CD4-positive, alpha-beta T cell treated with Interleukin-12 subunit alpha and Interleukin-12 subunit beta, for 1 hour (primary cell): ENCODE results near the gene PAFAH1B1.
A peak's percentile ranks its signal among the peaks of the same experiment; 100 is the strongest.
"Not testable (repeated sequence)": the region's sequence is repeated elsewhere in the genome, so short reads cannot be mapped to it uniquely, and the experiment has no call there.

ENCODE experiments used
- DNase-seq: peaks from one replicate; pipeline ENCODE4 v3.0.0-alpha.2; 2020

The PAFAH1B1 gene

DNA sequence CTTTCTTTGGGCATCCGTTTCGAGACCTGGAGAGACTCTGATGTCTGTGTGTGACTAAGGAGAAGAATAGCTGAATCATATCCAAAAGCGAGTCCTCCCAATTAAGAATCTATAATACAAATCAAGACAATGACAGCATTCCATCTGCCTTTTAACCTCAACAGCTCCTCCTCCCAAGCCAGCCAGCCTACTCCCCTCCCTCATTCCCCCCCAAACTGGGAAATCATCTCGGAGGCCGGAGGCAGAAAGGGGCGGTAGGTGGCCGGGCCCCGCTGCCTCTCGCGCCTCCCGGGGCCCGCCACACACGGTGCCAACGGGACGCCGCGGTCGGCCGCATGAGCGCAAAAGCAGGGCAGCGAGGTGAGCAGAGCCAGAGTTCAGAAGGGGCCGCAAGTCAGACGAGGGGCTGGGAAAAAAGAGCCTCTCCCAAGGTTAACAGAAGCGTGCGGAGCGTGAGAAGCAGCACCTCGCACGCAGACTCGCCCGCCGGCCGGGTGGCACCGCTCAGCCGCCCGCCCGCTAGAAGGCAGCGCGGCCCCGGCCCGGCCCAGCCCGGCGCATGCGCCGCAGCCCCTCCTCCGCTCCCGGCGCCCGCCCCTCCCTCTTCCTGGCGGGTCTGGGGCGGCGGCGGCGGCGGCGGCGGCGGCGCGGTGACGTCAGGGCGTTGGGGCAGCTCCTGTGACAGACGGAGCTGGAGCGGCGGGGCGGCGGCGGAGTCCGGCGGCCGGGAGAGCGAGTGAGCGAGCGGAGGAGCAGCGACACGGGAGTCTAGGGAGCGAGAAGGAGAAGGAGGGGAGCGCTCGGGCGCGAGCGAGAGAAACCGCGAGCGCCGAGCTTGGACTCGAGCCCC, at the start of gene PAFAH1B1:
Gene PAFAH1B1 (plus strand): TSS at position 684 of the 850 bp plus-strand sequence. CDS start 44,635 bp downstream, outside the sequence.
- peak; percentile 96 for DNase-seq

DNA sequence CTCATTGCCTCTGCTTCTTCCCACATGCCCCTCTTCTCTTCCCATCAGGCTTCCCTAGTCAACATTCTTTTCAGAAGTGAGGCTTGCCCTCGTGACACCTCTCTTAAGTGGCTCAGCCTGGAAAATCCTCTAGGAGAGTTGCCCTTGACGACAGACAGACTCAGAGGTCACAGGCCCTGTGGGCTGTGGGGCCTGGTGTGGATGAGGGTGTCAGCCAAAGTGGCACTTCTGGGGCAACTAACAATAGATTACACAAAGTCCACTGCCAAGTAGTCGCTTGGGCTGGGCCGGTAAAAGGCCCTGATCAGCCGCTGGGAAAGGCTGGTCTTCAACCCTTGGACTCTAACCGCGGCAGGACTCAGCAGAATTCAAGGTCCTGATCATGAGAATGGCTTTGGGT, 48.1 kb upstream of the PAFAH1B1 start:
- no peak for DNase-seq

DNA sequence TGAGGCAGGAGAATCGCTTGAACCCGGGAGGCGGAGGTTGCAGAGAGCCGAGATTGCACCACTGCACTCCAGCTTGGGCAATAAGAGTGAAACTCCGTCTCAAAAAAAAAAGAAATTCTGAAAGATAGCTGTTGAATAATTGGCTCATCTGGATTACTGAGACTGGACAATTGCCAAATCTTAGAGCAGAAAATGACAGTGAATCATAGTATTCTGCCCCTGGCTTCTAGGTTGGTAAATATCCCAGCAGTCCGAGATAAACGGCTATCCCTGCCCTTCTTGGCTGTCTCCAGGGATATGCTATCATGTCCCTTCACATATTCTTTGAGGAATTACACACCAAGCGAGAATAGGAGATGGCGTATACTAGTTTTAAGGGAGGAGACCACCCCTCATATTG, 46.3 kb upstream of the PAFAH1B1 start:
- no peak for DNase-seq

DNA sequence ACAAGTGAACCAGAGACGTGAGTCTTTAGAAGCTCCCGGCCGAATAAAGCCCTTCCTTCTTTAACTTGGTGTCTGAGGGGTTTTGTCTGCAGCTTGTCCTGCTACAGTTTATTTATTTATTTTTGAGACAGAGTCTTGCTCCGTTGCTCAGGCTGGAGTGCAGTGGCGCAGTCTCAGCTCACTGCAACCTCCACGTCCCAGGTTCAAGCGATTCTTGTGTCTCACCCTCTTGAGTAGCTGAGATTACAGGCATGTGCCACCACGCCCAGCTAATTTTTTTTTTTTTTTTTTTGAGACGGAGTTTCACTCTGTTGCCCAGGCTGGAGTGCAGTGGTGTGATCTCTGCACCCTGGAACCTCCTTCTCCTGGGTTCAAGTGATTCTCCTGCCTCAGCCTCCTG, 45.4 kb upstream of the PAFAH1B1 start:
- not testable (repeated sequence) for DNase-seq

DNA sequence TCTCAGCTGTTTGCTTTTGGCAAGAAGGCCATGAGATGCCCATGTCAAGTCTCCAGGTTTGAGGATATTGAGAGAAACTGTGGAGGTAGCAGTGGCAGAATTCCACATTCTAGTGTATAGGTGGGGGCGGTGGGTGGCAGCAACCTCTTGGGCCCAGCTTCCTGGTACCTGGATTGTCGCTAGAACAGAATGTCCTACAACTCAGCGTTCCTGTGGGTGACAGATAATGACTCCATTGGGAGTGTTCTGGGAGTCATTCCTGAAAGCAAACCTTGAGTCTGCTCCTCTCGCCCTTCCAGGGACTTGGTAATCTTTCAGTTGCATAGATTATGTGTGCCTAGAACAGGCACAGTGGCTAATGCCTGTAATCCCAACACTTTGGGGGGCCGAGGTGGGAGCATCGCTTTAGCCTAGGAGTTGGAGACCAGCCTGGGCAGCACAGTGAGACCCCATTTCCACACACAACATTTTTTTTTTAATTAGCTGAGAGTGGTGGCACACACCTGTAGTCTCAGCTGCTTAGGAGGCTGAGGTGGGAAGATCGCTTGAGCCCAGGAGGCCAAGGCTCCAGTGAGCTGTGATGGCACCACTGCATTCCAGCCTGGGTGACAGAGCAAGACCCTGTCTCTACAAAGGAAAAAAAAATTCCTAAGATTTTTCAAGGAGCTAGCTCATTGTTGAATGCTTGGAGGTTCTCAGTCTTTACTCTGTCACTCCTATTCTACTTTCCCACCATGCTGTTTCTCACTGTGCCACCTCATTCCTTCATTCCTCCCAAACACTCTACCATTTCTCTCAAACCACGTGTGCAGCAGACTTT, 43.9 kb upstream of the PAFAH1B1 start:
- DNase-seq: no peak

DNA sequence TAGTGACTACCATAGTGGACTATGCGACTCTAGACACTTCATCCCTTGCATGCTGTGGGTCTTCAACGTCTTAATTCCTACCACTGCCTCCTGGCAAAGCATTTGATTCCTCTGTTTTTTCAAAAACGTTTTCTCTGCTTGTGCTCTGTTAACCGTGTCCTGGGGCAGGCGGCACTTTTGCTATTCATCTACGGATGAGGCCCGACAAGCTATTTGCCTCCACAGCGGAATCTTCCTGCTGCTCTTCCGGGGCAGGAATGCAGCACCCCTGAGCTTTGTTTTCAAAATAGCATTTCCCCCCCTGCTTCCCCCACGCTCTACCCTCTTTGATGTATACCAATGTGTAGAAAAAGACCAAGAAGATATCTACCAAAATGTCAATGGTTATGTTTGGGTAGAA, 42.0 kb upstream of the PAFAH1B1 start:
- no peak for DNase-seq

DNA sequence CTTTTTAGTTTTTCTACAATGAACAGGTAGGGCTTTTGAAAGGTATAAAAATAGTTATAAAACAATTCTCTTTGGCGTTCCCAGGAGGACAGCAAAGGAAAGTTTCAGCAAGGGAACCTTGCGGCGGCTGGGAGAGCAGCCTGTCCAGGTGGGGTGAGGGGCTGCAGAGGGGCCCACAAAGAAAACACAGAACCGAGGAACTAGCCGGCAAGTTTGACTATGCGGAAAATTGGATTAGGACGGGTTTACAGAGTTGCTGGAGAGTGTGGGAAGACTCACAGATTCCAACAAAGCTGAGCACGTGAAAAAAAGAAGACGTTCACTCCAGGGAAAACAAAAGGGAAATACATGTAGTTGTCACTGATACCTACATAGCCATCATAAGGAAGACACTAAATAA, 41.5 kb upstream of the PAFAH1B1 start:
- DNase-seq: no peak

DNA sequence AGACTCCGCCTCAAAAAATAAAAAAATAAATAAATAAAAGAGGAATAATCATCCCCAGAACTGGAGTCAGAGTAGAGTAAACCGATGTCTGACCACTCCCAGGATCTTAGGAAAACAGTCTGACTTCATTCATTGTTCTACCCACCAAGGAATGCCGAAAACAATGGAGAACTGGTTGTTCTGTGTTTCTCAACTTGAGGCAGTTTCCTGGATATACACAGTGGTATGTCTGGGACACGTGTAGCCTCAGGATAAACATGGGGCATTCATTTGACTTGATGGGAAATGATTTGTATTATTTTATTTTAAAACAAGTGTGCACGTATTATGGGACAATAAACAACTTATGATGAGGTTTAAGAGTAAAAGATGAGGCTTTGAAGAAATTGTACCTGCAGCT, 32.8 kb upstream of the PAFAH1B1 start:
- no peak for DNase-seq

DNA sequence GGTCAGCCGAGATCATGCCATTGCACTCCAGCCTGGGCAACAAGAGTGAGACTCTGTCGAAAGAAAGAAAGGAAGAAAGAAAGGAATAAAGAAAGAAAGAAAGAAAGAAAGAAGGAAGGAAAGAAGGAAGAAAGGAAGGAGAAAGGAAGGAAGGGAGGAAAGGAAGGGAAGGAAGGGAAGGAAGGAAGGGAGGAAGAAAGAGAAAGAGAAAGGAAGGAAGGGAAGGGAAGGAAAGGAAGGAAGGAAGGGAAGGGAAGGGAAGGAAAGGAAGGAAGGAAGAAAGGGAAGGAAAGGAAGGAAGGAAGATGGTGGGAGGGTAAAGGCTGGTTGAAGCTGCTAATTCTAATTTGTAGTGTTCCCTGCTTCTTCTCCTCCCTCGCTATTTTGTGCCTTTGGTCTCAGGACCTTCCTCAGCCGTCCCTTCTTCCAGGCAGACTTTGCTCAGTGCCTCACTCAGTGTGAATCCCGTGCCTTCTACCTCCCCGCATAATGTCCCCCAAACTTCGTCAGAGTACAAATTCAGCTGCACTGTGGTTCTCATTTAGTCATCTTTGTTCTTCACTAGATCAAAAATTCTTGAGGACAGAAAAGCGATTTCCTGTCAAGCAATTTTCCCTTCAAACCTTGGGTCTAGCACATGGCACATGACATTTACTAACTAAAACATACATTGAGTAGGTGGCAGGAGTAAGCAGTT, 31.1 kb upstream of the PAFAH1B1 start:
- DNase-seq: no peak

DNA sequence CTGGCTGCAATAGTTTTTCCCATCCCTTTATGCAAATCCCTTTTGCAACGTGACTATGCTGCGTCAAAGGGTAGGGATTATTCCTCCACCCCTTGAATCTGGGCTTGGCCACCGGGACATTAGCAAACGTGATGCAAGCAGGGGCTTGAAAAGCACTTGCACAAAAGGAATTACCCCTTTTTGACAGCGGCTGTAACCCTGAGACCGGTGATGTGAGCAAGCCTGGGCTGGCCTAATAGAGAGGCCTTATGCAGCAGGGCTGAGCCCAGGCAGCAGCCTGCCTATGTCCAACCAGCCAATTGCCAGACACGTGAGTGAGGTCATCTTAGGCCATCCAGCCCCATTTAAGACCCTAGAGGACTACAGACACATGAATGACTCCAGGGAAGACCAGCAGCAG, 30.4 kb upstream of the PAFAH1B1 start:
- no peak for DNase-seq

DNA sequence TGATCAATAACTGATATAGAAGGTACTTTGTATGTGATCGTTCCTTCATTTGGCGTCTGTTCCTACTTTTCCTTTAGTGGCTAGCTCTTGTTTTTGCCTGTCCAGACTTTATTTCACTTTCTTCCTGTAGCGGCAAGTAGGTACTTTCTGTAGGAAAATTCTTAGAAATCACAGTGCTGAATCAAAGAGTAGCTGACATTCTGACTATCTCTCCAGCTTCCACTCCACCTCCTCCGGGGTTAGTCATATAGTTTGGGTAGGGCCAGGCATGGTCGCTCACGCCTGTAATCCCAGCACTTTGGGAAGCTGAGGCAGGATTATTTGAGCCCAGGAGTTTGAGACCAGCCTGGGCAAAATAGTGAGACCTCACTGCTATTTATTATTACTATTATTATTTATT, 29.9 kb upstream of the PAFAH1B1 start:
- DNase-seq: no peak

DNA sequence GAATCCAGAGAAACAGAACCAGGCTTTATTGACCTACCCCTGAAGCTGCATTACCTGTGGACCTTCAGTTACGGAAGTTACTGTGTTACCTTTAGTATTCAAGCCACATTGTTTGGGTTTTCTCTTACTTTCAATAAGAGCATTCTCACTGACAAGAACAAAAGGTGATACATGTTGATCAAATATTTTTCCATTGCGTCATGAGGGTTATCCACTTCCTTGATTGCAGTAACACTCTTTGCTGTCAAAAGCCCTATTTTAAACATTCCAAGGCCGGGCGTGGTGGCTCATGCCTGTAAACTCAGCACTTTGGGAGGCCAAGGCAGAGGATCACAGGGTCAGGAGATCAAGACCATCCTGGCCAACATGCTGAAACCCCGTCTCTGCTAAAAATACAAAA, 28.6 kb upstream of the PAFAH1B1 start:
- DNase-seq: no peak

DNA sequence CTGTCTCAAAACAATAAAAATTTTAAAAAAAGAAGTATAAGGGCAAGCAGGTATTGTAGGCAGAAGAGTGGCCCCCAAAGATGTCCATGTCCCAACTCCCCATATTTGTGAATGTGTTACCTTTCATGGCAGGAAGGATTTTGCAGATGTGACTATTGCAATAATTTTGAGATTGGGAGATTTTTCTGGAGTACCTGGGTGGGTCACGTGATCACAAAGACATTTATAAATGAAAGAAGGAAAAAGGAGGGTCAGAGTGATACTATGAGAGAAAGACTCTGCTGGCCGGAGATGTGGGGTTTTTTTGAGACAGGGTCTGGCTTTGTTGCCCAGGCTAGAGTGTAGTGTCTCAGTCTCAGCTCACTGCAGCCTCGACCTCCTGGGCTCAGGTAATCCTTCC, 27.4 kb upstream of the PAFAH1B1 start:
- no peak for DNase-seq

DNA sequence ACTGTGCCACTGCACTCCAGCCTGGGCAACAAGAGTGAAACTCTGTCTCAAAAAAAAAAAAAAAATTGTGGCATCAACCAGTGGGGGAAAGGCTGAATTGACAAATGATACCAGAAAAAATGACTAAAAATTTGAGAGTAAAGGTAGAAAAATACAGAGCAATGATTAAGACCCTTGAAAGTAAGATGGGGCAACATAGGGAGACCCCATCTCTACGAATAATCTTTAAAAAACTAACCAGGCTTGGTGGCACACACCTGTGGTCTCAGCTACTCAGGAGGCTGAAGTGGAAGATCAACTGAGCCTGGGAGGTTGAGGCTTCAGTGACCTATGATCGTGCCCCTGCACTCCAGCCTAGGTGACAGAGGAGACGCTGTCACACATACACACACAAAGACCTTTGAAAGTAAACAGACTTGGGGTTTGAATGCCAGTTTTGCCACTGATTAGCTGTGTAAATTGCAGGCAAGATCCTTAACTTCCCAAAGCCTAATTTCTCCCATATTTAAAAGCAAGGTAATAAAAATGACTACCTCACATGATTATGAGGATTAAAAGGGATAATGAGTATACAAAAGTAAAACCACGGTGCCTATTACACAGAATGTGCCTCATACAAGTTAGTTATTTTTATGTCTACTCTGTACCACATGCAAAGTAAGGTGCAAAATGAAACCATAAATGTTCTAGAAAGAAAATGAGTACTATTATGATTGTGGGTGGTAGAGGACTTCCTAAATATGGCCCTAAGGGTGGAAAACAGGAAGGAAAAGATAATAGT, 21.7 kb upstream of the PAFAH1B1 start:
- DNase-seq: no peak

DNA sequence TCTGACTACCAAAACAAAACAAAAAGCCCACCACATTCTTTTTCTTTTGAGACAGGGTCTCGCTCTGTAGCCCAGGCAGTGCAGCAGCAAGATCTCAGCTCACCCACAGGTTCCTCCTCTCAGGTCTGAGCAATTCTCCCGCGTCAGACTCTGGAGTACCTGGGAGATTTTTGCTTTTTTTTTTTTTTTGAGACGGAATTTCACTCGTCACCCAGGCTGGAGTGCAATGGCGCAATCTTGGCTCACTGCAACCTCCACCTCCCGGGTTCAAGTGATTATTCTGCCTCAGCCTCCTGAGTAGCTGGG, 21.2 kb upstream of the PAFAH1B1 start:
- not testable (repeated sequence) for DNase-seq

DNA sequence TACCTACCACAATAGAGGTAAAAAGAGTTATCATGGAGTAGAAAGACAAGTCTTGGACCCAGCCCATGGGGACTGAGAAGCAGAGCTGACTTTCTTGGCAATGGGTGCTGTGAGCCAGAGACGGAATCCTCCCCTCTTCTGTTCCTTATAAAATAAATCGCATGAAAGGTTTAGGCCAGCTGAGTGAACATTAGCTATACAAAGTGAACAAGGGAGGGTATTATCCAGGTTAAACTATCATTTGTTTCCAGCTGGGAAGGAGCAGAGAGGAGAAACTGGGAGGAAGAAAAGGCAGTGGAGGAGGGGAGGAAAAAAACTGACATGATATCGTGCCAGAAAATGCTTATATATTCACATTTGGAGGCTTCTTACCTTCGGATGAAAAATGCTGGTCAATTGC, 13.3 kb upstream of the PAFAH1B1 start:
- no peak for DNase-seq

DNA sequence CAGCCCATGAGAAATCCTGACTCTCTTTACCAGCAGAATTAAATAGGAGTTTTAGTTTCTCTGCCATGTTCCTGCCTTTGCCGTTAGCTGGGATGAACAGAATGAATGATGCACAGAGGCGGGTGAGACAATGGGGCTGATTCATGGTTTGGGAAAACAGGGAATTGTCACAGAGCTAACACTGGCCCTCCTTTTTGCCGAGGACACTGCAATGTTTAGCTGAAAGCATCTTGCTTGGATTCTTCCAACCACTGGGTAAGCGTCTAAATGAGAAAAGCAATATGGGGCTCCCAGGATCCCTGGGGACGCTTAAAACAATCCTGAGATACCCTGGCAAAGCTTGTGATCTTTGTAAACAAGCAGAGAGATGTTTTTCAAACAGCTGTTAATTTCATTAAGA, 12.8 kb upstream of the PAFAH1B1 start:
- no peak for DNase-seq

DNA sequence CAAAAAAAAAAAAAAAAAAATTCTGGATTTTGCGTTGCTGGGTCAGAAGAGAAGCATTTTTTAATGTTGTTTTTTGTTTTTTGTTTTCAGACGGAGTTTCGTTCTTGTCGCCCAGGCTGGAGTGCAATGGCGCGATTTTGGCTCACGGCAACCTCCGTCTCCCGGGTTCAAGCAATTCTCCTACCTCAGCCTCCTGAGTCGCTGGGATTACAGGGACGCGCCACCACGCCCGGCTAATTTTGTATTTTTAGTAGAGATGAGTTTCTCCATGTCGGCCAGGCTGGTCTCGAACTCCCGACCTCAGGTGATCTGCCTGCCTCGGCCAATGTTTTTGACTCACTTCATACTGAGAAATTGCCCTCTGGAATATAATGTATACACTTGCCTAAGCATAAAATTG, 11.0 kb upstream of the PAFAH1B1 start:
- no peak for DNase-seq

DNA sequence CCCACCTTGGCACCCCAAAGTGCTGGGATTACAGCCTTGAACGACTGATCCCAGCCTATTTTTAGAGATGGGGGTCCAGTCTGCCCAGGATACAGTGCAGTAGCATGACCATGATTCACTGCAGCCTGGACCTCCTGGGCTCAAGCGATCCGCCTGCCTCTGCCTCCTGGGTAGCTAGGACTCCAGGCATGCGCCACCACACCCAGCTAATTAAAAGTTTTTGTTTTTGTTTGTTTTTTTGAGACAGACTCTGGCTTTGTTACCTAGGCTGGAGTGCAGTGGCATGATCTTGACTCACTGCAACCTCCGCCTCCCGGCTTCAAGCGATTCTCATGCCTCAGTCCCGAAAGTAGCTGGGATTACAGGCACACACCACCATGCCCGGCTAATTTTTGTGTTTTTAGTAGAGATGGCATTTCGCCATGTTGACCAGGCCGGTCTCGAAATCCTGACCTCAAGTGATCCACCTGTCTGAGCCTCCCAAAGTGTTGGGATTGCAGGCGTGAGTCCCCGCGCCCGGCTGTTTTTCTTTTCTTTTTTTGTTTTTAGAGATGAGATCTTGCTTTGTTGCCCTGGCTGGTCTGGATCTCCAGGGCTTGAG, 2.3 kb upstream of the PAFAH1B1 start:
- no peak for DNase-seq

DNA sequence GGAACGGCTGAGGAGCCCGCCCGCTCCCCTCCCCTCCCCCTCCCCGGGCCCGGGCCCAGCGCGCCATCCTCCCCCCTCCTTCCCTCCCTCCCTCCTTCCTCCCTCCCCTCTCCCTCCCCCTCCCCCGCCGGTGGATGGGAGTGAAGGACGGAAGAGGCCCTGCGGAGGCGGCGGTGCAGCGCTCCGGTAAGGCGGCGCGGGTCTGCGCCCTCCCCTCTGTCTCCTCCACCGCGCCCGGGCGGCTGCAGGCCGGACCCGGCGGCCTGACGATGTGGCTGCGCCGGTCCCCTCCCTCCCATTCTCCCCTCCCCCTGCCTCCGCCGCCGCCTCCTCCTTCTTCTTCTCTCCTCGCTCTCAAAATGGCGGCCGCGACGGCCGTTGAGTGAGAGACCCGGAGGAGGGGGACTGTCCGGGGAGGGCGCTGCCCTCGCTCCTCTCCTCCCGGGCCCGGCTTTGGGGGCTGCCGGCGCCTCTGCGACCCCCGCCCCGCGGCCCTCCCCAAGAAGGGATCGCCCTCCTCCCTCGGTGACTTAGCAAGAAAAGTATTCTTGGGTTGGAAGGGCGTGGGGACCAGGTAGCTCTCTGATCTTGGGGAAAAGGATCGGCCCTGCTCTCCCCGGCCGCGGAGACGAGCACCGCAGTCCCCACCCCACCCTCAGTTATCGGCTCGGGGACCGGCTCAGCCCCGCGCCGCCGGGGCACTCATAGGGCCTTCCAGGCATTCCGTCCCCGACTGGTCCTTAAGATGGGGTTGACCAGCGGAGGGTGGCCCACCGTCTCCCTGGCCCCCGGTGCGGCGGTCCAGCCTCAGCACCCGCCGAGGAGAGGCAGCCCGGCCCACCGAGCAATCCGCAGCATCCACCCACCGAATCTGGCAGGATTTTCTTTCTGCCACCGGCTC, 617 bp downstream of the PAFAH1B1 start:
- peak; percentile 83 for DNase-seq
